NCI-H748 (cell line): ENCODE data around the gene PKNOX2.
"Not testable (repeated sequence)": the region's sequence is repeated elsewhere in the genome, so short reads cannot be mapped to it uniquely, and the experiment has no call there.

ENCODE experiments used
- DNase-seq: peaks from one replicate; lab custom pipeline; 2025; ENCODE audit not compliant: unreplicated experiment; lab: John Stamatoyannopoulos, UW

PKNOX2 gene

DNA sequence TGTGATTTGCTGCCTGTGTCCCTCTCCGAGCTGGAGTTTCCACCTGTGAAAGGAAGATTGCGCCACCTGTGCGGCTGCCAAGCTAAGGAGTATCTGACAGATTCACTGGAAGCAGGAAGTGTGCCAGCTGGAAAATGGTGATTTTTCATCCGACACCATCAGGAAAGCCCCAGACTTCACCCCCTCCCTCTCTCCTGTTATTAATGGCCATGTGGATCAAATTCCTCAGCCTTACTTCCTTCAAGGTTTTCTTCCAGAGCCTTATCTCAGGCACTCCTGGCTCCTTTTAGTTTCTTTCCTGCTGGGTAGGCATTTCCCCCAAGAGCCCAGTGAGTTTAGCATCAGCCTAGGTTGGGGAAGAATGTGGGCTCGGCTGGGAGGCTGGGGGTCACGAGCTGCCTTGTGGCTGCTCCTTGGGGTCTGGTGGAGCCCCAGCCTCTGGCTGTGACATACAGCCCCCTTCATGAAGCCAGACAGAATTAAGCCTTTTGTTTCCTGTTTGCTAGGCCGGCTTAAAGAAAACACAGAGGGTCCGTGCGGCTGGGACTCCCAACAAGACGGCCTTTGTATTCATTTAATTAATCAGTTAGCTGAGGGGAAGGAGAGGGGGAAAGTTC lies 37.1 kb downstream of the PKNOX2 start:
- no peak for DNase-seq

GRCh38 chr11:125202362-125202880 lies 37.9 kb downstream of the PKNOX2 start:
- DNase-seq, result no peak

- DNase-seq, result no peak
Observed at GRCh38 chr11:125202977-125203376, 38.4 kb downstream of the PKNOX2 start.

- no peak for DNase-seq
Observed at GRCh38 chr11:125207866-125208425, 43.4 kb downstream of the PKNOX2 start.

GRCh38 chr11:125210066-125210465 lies 45.5 kb downstream of the PKNOX2 start:
- DNase-seq, result no peak

DNA sequence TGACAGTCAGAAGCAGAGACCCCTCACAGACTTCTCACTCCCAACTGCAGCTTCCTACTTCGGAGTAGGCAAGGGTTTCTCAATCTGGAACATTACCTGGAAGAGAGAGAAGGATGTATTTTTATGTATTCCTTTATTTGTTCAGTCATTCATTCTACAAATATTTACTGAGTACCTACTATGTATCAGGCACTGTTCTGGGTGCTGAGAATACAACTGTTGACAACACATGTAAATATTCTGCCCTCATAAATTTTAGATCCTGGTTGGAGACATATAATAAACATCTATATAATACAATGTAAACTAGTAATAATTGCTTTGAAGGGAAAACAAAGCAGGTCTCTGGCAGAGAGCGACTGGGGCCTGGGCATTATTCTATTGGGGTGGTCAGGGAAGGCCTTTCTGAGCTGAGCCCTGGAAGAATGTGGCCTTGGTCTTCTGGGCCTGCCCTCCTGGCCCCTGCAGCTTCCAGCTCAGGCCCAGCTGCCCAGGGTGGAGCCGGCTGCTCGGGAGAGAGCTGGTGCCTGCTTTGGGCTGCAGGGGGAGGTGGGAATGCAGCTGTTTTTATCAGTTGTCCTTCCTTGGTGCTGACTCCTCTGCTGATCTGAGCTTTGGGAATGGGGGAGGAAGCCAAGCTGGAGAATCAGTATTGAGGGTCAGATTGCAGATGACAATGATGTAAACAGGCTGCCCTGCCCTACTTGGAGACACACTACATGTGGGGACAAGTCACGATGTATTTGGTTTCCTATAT lies 46.8 kb downstream of the PKNOX2 start:
- no peak for DNase-seq

DNA sequence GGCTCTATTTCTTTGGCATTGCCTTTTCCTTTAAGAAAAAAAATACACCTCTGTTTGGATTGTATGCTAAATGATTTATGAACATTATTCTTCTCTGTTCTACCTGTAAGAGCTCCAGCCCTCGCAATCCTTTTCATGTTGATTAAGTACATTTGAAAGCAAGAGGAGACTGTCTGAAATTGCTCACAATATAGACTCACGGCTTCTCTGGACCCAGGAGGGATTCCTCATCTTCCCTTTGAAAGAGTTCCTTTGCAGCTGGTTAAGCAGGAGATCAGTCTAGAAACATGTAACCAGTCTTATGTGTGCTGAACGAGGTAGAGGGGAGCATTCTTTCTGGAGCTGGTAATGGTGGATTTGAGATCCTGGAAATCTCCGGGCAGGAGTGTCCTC lies 47.4 kb downstream of the PKNOX2 start:
- DNase-seq, result no peak

GRCh38 chr11:125214601-125215565 lies 50.3 kb downstream of the PKNOX2 start:
- no peak for DNase-seq

- DNase-seq, result no peak
Observed at GRCh38 chr11:125215976-125216375, 51.4 kb downstream of the PKNOX2 start.

DNA sequence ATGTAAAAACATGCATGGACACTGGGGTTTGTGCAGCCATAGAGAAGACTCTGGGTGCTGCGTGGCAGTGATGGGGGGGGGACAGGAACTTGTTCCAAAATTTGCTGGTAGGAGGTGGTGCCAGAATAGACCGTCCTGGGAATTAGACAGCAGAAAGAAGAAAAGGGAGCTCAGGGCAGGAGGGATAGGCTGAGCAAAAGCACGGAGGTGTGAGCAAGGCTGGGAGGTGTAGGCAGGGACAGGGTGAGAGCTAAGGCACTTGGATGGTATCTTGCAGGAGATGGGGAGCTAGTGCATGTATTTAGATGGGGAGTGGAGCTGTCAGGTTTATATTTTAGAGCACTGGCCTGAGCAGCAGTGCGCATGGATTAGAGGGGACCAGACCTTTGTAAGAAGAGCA lies 53.8 kb downstream of the PKNOX2 start:
- no peak for DNase-seq

- no peak for DNase-seq
Observed at GRCh38 chr11:125221461-125221860, 56.9 kb downstream of the PKNOX2 start.

GRCh38 chr11:125222494-125222893 lies 57.9 kb downstream of the PKNOX2 start:
- DNase-seq, result no peak

GRCh38 chr11:125223161-125223560 lies 58.6 kb downstream of the PKNOX2 start:
- not testable (repeated sequence) for DNase-seq

DNA sequence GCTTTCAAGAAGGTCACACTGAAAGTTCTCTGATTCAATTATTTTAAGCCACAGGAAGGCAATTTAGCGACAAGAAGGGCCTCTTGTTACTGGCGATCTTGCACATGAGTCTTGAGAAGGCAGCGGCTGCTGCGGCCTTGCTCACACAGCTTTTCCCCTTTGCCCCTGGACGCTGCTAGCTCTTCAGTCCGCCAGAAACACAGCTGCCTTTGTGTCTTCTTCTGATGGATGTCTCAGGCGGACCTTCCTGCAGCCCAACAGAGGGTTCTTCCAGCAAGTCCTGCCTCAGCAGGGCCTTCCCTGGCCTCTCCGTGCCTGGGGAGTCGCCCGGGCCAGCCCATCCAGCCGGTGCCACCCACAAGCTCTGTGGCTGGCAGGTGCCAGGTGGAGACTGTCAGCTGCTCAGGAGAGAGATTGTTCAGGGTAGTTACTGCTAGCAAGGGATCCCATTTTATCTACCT lies 59.4 kb downstream of the PKNOX2 start:
- DNase-seq, result no peak

DNA sequence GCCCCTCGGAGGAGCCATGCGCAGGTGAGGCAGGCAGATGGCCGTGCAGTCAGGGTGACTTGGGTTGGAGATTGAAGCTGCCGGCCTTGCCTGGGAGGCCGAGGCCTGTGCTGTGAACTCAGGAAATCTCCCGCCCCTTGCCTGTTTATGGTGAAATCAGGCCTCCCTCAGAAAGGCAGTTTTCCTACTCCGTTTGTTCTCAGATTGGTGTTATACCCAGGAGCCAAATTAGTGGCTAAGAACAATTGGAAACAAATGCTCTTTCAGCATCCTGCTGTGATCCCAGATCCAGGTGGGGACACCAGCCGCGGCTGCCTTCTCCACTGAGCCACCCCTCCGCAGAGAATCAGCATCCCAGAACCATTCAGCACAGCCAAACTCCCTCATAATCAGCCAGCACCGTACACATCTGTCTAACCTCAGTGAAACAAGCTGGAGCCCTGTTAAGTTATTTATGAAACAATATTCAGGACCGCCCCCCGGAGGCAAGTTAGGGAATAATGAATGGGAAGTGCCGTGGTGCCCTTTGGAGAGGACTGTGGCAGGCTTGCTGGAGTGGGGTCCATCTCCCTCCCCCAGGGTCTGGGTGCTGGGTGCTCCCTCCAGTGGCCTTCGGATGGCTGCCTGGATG lies 60.0 kb downstream of the PKNOX2 start:
- no peak for DNase-seq

DNA sequence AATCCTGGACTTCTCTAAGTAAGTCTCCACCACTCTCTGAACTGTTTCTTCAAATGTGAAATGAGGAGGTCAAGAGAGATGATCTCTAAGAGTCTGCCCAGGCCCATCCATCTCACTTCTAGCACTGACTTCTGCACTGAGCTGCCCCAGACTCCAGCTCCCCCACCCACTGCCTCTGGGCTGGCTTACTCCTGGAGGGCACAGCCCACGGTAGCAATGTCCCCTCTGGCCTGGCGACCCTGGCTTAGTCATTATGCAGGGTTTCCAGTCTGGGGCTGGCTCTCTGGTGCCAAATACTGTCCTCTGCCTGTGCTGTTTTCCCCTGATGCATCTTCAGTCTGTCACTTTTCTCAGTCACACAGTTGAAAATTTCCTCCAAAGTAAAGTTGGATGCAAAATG lies 60.9 kb downstream of the PKNOX2 start:
- no peak for DNase-seq

GRCh38 chr11:125226031-125226430 lies 61.5 kb downstream of the PKNOX2 start:
- DNase-seq, result no peak

DNA sequence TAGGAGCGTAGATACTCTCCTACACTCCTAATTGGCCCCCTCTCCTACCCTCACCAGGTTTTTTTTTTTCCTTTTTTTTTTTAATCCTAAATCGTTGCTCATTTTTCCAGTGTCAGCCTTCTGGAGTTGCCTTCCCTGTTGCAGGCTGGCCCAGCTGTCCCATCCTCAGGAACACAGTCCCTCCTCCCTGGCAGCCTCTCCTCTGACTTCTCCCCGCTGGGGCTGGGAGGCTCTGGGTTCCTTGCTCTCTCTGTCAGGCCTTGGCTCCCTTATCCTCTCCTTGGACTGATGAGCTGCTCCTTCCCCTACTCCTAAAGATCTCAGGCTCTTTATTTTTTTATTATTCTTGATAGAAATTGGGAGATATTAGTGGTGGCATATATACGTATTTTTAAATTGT lies 62.2 kb downstream of the PKNOX2 start:
- DNase-seq, result no peak

DNA sequence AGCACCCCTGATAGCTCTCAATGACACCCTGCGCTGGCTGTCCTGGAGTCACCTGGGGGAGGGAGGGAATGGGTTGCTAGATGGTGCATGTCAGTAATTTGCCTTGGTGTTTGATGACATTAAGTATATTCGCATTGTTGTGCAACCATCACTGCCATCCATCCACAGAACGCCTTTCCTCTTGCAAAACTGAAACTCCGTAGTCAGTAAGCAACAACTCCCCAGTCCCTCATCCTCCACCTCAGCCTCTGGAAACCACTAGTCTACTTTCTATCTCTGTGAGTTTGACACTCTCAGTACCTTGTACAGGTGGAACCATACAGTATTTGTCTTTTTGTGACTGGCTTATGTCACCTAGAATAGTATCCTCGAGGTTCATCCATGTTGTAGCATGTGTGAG lies 62.6 kb downstream of the PKNOX2 start:
- no peak for DNase-seq

GRCh38 chr11:125228445-125228844 lies 63.9 kb downstream of the PKNOX2 start:
- DNase-seq, result no peak

DNA sequence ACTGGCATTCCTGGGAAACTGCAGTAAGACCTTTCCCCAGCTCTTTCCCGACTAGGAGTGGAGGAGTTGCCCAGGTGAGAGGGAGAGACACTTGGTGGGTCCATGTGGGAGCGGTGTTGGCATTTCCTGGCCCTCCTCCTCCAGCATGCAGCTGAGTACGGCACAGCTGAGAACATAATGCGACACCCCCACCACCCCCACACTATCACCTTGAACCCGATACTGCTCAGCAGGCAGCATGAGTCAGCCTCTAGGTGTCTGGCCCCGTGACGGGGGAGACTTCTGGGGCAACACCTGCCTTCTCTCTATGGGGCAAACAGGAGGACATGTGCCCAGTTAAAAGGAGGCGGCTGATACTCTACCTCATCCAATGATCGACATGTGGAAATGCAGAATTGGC lies 64.4 kb downstream of the PKNOX2 start:
- no peak for DNase-seq
